ENCODE data around the gene MORN4. TPM values are rescaled to one million over a fixed set of nuclear protein-coding genes. Genes with fewer than 3 reads are reported as not detected.
"Not testable (repeated sequence)": the region's sequence is repeated elsewhere in the genome, so short reads cannot be mapped to it uniquely, and the experiment has no call there.

Gene MORN4
- total RNA-seq, 6 experiments from 2014 or later = 0.69 to 3.9 (median 1.6) TPM

GRCh38 chr10:97640174-97640867 lies 7.0 kb upstream of the MORN4 start, which contains the start of gene PI4K2A:
TSS of gene PI4K2A (plus strand) at chr10:97640671. CDS start at chr10:97640743, 72 bp downstream.
- DNase-seq (peak; percentile 99), ATAC-seq (peak; percentile 95 to 99 (median 98))
- H3K27me3 ChIP-seq = no peaks in the 10 kb centered on the region
- peaks cover 0 to 6% (median 0%) of the 10 kb centered on the region in 4 donors for H3K36me3 ChIP-seq
- no peaks in the 10 kb centered on the region for H3K9me3 ChIP-seq
- peak within 1 kb of the TSS; percentile 61 to 87 (median 77) for H3K27ac ChIP-seq
- intact Hi-C loops (cut with DNase I) = no loop called here
- peaks cover 0 to 11% (median 6%) of the 10 kb centered on the region in 4 donors for H3K4me1 ChIP-seq
- 4% methylated on average over 15 of the region's 54 CpGs for WGBS (ENCODE audit: insufficient coverage, low coverage, low lambda C conversion rate, missing lambda C conversion rate)
- peak within 1 kb of the TSS; percentile 63 to 82 (median 70) for H3K4me3 ChIP-seq
- peak; percentile 96 for TF ChIP-seq POLR2A (IDR thresholded peaks at IDR 0.05)
- no peak for TF ChIP-seq CTCF (IDR thresholded peaks at IDR 0.05)

- ATAC-seq; DNase-seq; H3K9me3 ChIP-seq; H3K36me3 ChIP-seq; H3K27me3 ChIP-seq; H3K27ac ChIP-seq; intact Hi-C loops (cut with DNase I); H3K4me3 ChIP-seq: not testable (repeated sequence)
- H3K4me1 ChIP-seq = peaks cover 0 to 11% (median 6%) of the 10 kb centered on the region in 4 donors
- 60% methylated on average over 1 of the region's 3 CpGs for WGBS (ENCODE audit: insufficient coverage, low coverage, low lambda C conversion rate, missing lambda C conversion rate)
These were observed 5.8 kb upstream of the MORN4 start for GRCh38 chr10:97639090-97639489.

- ATAC-seq (no peak), DNase-seq (no peak)
- no peaks in the 10 kb centered on the region for H3K4me1 ChIP-seq
- WGBS (ENCODE audit: insufficient coverage, low coverage, low lambda C conversion rate, missing lambda C conversion rate) = 100% methylated on average over 1 of the region's 1 CpG
- TF ChIP-seq POLR2A (IDR thresholded peaks at IDR 0.05) (no peak), CTCF (IDR thresholded peaks at IDR 0.05) (no peak)
- no peaks in the 10 kb centered on the region for H3K36me3 ChIP-seq
- intact Hi-C loops (cut with DNase I) = no loop called here
- H3K9me3 ChIP-seq = no peaks in the 10 kb centered on the region
- H3K27ac ChIP-seq = no peak overlapping the region
- no peak overlapping the region for H3K4me3 ChIP-seq
- no peaks in the 10 kb centered on the region for H3K27me3 ChIP-seq
These were observed 2.3 kb upstream of the MORN4 start for GRCh38 chr10:97635577-97635976.

DNA sequence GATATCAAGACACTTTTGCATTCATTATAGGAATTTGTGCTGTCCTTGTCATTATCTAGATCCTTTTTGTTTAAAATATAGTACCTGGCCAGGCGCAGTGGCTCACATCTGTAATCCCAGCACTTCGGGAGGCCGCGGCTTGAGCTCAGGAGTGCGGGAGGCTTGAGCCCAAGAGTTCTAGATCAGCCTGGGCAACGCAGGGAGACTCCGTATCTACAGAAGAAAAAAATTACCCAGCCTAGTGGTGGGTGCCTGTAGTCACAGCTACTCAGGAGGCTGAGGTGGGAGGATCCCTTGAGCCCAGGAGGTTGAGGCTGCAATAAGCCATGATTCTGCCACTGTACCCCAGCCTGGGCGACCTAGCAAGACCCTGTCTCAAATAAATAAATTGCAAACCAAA lies 621 bp upstream of the MORN4 start:
- Histone ChIP-seq H3K27me3 (no peaks in the 10 kb centered on the region), H3K9me3 (no peaks in the 10 kb centered on the region), H3K36me3 (no peaks in the 10 kb centered on the region), H3K4me3 (peak overlapping the region; percentile 66 to 71 (median 67)), H3K27ac (no peak overlapping the region), H3K4me1 (no peaks in the 10 kb centered on the region)
- WGBS (ENCODE audit: insufficient coverage, low coverage, low lambda C conversion rate, missing lambda C conversion rate) = 70% methylated on average over 8 of the region's 8 CpGs
- intact Hi-C loops (cut with DNase I) = no loop called here
- ATAC-seq (peak in 2 of 4 donors; percentile 7 to 8), DNase-seq (no peak)
- TF ChIP-seq POLR2A (IDR thresholded peaks at IDR 0.05) (no peak), CTCF (IDR thresholded peaks at IDR 0.05) (peak in 1 of 4 donors; percentile 10)

DNA sequence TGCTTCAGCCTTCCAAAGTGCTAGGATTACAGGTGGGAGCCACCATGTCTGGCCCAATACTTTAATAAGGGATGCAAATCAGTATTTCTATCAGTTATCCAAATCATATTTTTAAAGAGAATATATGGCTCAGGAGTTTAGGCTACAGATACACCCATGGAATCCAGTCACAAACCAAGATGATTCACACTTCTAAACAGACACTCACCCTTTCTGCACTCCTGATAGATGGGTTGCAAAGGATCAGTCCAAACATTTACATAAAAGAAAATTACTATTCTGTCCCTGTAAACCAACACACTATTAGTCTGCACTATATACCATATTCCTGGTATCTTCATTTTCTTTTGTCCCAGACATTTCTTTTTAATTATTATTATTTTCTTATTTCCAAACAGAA lies 2.2 kb downstream of the MORN4 start:
- ATAC-seq = no peak

More for the DNA sequence above, 2.2 kb downstream of the MORN4 start:
- no peaks in the 10 kb centered on the region for H3K36me3 ChIP-seq
- no peaks in the 10 kb centered on the region for H3K27me3 ChIP-seq
- H3K9me3 ChIP-seq = no peaks in the 10 kb centered on the region
- DNase-seq = no peak
- no peak overlapping the region for H3K27ac ChIP-seq
- no peaks in the 10 kb centered on the region for H3K4me1 ChIP-seq
- intact Hi-C loops (cut with DNase I) = no loop called here
- TF ChIP-seq CTCF (IDR thresholded peaks at IDR 0.05) = no peak
- TF ChIP-seq POLR2A (IDR thresholded peaks at IDR 0.05) = no peak
- H3K4me3 ChIP-seq = no peak overlapping the region
